HG03097 (cell line): Measurements from ENCODE around the gene S100A6.
"Not testable (repeated sequence)": the region's sequence is repeated elsewhere in the genome, so short reads cannot be mapped to it uniquely, and the experiment has no call there.

ENCODE experiments used
- ATAC-seq: cut with Tn5 transposase; IDR thresholded peaks from one replicate; pipeline ENCODE4 v1.9.1; 2021; ENCODE audit not compliant: unreplicated experiment, low FRiP score

S100A6 gene

DNA sequence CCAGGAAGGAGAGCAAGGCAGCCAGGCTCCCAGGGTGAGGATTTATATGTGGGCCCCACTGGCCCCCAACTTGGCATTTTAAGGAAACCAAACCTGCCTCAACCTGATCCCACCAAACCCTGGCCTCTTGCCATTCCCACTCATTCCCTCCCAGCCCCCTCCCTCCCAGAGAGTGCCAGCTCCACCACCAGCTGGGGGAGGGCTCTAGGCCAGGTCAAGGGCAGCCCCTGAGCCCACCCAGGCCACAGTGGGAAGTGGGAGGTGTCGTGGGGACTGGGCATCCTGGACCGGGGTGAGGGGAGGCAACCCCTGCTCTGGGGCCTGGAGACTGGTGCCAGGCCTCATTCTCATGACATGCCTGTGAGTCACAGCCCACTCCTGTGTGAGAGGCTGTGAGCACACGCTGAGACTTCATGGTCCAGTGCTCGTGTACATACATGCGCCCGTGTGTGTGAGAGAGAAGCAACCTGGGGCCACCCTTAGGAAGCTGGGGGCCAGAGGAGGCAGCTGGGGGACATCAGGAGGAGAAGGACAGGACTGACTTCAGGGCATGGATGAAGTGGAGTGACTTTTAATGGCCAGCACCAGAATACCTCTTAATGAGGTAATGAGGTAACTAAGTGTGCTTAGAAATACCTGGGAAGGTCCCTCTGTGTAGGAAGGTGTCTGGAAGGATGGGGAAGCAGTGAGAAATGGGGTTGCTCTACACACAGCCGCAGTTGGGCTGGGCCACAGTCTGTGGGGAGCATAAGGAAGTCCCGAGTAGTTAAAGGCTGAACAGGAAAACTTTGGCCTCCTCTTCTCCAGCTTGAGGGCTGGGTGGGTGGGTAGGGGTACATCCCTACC lies 30.0 kb upstream of the S100A6 start, which contains the start of gene S100A2:
TSS of gene S100A2 (minus strand) at position 316 of the 846 bp plus-strand sequence. CDS start 1,967 bp downstream, outside the sequence.
- no peak for ATAC-seq

DNA sequence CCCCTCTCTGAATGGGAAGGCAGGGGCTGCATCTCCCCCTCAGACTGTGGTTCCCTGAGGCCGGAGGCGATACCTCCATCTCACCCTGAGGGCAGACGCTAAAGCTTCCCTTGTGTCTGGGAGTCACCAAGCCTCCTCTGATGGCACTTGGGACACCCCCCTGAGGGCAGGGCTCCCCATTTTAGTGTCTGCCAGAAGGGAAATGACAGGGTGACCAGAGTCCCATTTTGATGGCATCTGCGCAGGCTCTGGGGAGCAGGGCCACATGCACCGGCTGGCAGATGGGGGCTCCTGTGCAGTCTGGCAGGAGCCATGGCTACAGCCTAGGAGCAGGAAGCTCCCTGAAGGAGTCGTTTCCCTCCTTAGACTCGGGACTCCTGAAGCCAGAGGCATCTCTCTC lies 28.2 kb upstream of the S100A6 start:
- ATAC-seq: no peak

DNA sequence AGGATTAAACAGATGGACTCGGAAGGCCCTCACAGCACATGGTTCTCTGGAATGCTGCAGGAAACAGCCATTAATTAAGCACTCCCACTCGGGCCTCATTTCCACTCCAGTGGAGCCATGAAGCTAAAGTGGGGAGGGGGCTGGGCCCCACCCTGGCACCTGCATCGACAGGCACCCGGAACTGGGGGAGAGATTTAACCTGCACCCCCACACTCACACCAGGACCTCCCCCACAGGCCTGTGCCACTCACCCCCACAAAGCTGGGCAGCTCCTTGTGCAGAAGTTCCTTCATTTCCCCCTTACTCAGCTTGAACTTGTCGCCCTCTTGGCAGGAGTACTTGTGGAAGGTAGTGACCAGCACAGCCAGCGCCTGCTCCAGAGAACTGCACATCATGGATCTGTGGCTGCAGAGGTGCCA lies 27.7 kb upstream of the S100A6 start:
- ATAC-seq: no peak

DNA sequence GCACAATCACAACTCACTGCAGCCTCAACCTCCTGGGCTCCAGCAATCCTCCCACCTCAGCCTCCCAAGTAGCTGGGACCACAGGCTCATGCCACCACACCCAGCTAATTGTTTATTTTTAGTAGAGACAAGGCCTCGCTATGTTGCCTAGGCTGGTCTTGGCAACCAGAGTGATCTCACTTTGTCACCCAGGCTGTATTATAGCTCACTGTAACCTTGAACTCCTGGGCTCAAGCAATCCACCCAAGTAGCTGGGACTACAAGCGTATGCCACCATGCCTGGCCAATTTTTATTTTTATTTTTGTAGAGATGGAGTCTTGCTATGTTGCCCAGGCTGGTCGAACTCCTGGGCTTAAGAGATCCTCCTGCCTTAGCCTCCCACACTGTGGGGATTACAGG lies 26.2 kb upstream of the S100A6 start:
- not testable (repeated sequence) for ATAC-seq

DNA sequence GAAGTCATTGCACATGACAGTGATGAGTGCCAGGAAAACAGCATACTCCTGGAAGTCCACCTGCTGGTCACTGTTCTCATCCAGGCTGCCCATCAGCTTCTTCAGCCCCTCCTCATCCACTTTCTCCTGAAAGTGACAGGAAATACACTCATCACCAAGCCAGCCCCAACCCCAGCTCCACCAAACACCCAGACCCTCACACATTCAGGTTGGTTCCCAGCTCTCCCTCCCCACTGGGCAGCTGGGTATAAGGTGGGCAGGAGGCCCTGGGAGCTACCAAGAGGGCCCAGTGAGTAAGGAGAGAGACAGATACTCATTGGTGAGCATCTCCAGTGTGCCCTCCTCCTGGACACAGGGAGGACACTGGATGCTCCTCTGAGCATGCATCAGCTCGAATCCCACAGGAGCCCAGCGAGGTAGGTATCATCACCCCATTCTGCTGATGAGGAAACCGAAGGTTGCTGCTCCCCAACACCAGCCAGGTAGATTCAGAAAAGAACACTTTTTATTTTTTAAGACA lies 25.7 kb upstream of the S100A6 start:
- ATAC-seq: no peak

DNA sequence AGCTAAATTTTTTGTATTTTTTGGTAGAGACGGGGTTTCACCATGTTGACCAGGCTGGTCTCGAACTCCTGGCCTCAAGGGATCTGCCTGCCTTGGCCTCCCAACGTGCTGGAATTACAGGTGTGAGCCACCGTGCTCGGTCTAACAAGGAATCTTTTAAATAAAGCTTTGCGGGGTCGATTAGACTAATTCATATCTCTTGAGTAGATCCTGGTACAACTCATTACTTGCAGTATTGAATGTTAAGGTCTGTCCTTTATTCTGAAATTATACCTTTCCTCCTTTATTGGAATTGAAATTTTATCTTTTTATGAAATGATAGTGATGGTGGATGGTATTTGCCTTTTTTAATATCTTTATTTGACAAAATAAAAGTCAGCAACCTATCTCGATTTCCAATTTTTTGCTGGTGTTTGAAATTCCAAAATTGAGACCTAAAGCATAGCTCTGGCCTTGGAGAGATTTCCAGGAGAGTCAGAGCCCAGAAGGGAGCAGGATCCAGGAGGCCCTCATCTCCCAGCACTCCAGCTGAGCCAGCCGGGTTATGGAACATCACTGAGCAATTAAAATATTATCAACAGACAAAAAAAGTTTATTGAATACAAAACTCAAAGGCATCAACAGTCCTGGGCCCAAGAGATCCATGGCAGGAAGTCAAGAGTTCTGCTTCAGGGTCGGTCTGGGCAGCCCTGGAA lies 25.1 kb upstream of the S100A6 start:
- ATAC-seq: no peak

DNA sequence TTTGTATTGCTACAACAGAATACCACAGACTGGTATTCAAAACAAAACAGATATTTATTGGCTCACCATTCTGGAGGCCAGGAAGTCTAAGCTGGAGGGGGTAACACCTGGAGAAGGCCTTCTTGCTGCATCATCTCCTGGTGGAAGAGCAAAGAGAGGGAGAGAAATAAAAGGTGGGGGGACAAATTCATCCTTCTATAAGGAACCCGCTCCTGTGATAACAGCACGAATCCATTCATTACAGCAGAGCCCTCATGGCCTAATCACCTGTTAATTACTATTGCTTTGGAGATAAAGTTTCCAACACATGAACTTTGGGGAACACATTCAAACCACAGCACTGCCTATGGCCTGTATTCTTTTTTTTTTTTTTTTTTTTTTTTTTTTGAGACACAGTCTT lies 24.4 kb upstream of the S100A6 start:
- ATAC-seq: no peak

DNA sequence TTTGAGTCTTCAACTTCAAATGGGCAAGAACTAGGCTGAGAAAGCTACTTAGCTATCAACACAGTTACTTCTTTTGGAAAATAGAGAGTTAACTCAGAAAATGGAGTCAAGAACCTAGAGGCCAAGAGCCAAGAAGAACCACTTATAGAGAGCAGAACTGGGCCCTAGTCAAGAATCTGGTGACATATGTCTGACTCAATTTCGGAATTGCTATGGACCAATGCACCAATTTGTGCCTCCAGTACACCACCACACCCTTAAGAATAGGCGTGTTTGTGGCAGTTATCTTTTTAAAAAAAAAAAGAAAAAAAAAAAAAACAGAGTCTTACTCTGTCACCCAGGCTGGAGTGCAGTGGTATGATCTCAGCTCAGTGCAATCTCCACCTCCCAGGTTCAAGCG lies 22.1 kb upstream of the S100A6 start:
- no peak for ATAC-seq

DNA sequence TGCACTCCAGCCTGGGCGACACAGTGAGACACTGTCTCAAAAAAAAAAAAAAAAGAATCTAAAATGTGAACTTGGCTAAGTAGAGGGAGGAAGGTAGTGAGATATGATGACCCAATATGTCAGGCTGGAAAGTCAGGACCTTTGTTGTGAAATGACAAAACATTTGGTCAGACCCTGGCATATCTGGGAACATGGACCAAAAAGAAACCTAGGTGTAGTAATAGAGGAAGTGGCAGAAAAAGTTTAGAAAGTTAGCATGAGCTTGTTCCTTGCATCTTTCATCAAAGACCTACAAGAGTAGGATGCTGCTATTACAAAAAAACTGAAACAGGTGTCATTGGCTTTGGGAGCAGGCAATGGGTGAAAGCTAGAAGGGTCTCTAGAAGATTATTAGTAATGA lies 20.6 kb upstream of the S100A6 start:
- no peak for ATAC-seq

DNA sequence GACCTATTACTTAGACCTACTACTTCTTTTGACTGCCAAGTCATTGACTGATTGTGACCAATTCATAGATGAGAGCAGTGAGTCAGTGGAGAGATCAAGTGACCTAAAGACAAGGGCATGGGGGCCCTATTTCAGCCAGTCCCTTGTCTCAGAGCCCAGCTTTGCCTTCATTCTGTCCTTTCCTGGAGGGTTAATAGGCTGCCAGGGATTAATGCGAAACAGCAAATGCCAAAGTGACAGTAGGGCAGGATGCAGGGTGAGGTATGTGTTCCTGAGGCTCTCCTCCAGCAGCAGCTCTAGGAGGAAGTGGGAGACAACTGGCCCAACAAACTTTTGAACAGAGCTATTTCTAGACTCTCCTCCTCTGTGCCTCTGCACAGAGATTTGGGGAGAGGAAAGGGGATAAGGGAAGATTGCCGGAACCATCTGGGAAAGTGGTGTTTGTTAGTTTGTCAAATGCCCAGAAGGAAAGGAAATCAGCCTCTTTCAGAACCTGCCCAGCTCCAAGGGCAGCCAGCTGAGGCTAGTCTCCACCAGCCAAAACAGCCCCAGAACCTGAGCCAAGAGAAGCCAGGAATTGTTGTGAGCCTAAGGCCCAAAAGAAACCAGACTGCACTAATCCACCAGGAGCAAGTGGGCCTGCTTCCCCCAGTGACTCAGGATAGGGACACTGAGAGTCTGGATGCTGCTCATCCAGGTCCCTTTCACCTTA lies 18.2 kb upstream of the S100A6 start:
- ATAC-seq: no peak

DNA sequence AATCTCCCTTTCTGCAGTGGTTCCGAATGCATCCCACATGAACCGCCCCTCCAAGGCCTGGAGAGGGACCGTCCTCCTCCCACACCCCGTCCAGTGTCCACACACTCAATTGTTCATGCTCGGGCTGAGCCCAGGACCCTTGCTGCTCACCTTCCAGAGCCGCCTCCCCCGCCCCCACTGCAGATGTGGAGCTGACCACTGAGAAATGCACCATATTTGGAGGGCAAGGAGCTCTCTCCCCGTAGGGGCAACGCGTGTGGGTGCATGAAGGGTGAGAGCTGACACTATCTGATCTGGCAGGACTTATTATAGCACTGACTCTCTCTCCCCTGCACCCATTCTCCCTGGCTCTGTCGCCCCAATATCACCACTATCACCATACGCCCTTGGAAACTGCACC lies 17.3 kb upstream of the S100A6 start:
- no peak for ATAC-seq

DNA sequence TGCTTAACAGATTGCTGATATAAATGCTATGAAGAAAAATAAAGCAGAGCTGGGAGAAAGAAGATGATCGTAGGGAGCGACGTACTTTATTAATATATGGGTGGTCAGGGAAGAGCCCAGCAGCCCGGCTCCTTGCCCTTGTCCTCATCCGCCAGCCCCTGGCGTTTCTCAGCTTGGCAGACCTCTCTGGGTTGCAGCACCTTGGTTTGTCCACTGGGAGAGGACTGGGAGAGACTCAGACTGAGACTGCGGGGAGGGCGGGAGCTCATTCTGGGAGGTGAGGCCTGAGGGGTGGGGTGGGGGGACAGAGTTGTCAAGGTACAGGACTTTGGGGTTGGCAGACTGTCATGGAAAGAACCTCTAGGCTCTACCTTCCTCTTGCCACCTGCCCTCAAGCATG lies 16.5 kb upstream of the S100A6 start:
- no peak for ATAC-seq

DNA sequence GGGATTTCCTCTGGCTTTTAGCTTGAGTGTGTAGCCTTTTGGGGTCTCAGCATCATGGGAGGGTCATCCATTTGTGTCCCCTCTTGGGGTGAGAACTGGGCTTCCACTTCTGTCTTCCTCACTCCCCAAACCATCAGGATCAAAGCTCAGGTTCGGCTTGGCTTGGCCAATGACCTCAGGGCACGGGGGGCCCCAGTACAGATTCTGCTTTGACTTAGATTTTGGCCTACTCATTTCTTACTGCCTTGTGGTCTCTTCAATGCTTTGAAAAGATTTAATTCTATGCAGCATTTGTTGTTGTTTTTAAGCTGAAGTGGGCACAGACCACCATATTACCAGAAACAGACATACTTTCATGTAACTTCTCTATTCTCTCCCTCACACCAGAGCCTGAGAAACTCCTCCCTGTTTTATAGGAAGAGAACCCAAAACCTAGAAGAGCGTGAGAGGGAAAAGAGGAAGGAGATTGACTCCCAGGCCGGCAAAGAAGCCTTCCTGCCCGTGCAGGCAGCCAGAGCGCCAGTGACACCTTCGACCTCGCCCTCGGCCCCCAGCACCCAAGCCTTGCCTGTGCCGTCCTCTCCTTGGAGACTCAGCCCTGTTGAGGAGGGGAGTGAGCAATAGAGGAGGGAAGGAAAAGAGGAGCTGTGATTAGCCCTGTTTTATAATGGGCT lies 15.2 kb upstream of the S100A6 start:
- ATAC-seq: no peak

DNA sequence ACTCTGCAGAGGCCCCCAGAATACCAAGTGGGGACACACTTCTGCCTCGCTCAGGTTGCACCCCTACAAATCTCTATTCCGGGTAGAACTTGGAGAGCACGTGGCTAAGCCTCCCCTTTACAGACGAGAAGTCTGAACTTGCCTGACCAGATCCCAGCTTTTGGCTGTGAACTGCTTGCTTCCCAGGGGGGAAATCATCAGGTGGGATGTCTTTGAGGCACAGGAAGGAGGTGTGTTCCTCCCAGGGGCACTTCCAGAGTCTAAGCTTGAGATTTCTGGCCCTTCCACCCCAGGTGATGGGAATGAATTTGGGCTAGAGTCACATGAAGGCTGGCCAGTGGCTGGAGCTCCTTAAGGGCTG lies 14.6 kb upstream of the S100A6 start:
- no peak for ATAC-seq

DNA sequence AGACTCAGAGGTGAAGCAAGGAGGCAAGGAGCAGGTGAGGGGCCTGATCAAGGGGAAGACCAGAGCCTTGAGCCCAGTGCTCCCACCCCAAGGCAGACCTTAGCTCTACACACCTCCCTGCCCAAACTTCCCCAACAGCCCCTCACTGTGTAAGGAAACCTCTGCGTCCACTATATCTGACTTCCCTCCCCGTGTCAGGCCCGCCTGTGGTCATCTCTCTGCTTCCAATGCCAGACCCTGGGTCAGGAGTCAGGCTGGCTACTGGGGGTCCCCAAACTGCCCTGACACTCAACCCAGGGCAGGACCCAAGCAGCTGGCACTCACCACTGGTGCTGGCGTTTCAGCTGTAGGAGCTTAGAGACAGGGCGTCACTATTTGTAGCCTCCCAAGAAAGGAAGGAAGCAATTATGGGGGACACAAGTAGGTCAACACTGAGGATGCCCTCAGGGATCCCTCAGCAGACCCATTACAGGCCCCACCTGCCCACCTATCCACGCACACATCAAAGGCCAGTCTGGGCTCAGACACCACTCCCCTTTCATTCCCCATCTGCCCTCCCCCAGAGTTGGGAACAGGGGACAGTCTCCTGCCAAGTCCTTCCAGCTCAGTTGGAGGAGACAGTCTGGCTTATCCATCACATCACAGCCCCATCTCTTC lies 14.1 kb upstream of the S100A6 start:
- no peak for ATAC-seq

DNA sequence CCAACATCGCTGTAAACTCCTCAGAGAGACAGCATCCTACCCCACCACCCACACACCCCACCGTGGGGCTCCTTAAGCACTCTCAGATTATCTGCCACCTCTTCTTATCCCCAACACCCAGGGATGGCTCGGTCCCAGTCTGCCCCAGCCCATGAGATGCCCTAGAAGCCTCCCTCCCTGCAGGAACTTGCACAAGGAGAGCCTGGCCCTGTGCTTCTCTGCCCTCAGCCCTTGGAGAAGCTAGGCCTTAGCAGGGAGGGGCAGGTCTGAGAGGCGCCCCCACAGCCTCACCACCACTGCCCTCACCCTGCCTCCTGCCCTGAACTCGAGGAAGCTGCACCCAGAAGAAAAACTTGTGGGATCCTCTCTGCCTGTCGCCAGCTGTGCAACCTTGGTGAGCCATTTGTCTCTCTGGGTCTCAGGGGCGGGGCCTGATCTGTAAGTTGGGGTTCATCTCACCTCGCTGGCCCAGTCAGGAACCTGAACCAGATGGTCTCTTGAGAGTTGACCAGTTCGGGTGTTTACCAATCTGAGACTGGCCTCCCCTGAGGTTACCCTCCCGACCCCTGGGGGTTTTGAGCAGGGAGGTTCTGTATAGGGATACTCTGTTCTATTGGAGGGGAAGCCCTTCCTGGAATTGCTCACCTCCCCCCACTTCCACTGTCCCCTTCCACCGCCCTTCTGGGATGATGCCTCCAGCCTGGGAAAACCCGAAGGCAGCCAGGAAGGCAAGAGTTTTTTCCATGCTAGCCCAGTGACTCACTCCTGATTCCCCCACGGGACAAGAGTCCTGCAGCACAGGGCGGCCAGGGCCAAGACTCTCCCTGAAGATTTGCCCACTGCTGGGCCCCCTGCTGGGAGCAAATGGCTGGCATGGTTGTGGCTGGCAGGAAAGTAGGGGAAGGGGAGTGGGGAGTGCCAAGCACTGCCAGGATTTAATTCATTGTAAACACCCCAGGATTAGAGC lies 13.2 kb upstream of the S100A6 start, which contains the start of gene S100A3:
TSS of gene S100A3 (minus strand) at position 537 of the 967 bp plus-strand sequence. CDS start 773 bp downstream, outside the sequence.
- ATAC-seq: no peak

DNA sequence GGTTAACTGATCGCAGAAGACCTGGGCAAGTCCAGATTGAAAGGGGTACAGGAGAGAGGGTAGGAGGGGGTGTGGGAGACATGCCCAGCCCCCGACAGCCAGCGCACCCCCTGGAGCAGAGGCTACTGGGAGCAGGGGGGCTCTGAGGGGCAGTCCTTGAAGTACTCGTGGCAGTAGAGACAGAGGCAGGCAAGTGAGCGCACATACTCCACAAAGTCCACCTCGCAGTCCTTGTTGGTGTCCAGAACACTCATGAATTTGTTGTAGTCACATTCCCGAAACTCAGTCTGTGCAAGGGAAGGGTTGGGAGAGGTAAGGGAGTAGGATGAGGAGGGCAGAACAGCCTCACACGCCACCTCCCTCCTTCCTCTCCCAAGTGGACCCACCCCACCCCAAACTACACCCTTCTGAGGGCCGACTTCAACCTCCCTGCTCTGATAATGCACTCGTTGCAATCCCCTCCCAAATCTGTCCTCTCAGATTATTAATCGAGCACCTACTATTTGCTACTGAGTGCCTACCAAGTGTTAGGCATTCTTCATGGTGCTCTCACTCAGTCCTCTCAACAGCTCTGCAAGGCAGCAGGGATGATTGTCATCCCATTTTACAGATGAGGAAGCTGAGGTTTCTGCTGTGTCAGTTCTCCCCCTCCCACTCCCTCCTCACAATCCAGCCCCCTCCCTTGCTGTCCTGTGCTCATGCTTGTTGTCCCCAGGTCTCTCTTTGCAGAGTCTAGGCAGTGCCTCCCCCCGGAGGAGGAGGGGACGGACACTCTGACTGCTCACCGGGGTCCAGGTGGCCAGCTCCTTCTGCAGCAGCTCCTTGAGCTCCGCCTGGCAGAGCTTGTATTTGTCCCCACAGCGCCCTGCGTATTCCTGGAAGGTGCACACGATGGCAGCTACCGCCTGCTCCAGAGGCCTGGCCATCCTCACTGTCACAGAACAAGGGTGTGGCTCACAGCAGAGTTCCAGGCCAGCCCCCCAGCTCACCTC lies 12.1 kb upstream of the S100A6 start:
- ATAC-seq: no peak
